DND-41 (cell line): Measurements from ENCODE around the gene B4GALT3.

ENCODE experiments used
- ATAC-seq: fragments of 200-7000 bp; cut with Tn5 transposase; 3 replicates; pipeline ENCODE4 v1.9.1; 2021; ENCODE audit warnings: low read depth; ENCODE audit not compliant: insufficient read depth
- DNase-seq: peaks from one replicate; pipeline ENCODE4 v3.0.0-alpha.2; 2020
- H2AFZ ChIP-seq: 2 replicates; pipeline ENCODE4 v1.6.0; 2012; ENCODE audit warnings: low read depth, low read length
- H3K27ac ChIP-seq: 2 replicates; pipeline ENCODE4 v1.5.1; 2012; ENCODE audit warnings: low read length, inconsistent platforms
- H3K27me3 ChIP-seq: fragments of 200-600 bp; sonication (generic); 2 replicates; pipeline ENCODE4 v1.6.0; 2012; ENCODE audit warnings: low read length, mild to moderate bottlenecking, inconsistent platforms; ENCODE audit not compliant: insufficient read depth, poor library complexity
- H3K36me3 ChIP-seq: 2 replicates; pipeline ENCODE4 v1.5.1; 2012; ENCODE audit warnings: low read length, inconsistent platforms; ENCODE audit not compliant: insufficient read depth
- H3K4me1 ChIP-seq: 2 replicates; pipeline ENCODE4 v1.5.1; 2012; ENCODE audit warnings: mild to moderate bottlenecking, low read length; ENCODE audit not compliant: insufficient read depth
- H3K4me2 ChIP-seq: 2 replicates; pipeline ENCODE4 v1.6.0; 2012; ENCODE audit warnings: mild to moderate bottlenecking, moderate library complexity, low read length, inconsistent platforms; ENCODE audit not compliant: insufficient read depth
- H3K4me3 ChIP-seq, 2 experiments: fragments of 200-600 bp in 1 of 2; shearing (Covaris generic) in 1 of 2; 2 replicates each; pipeline ENCODE4 v1.5.1; 2012 to 2016; ENCODE audit warnings: inconsistent platforms in 2 of 2, low read length in 2 of 2, mild to moderate bottlenecking in 2 of 2, low read depth in 1 of 2, moderate library complexity in 1 of 2
- H3K79me2 ChIP-seq: 2 replicates; pipeline ENCODE4 v1.6.0; 2012; ENCODE audit warnings: low read length, inconsistent platforms; ENCODE audit not compliant: insufficient read depth
- H3K9ac ChIP-seq: 2 replicates; pipeline ENCODE4 v1.6.0; 2012; ENCODE audit warnings: low read depth, mild to moderate bottlenecking, inconsistent platforms, low read length, moderate library complexity
- H3K9me3 ChIP-seq: 2 replicates; pipeline ENCODE4 v1.5.1; 2012; ENCODE audit warnings: low read length, moderate library complexity, mild to moderate bottlenecking, inconsistent platforms; ENCODE audit not compliant: insufficient read depth, severe bottlenecking
- H4K20me1 ChIP-seq: 2 replicates; pipeline ENCODE4 v1.6.0; 2012; ENCODE audit warnings: low read length; ENCODE audit not compliant: insufficient read depth
- CTCF ChIP-seq: IDR thresholded peaks from 2 replicates; pipeline ENCODE4 v1.5.1; 2012; ENCODE audit warnings: borderline replicate concordance, low read length, moderate library complexity, mild to moderate bottlenecking; ENCODE audit not compliant: poor library complexity, severe bottlenecking; ENCODE audit errors: extremely low read depth
- EZH2 ChIP-seq: IDR thresholded peaks from 3 replicates; pipeline ENCODE4 v1.6.1; 2012; ENCODE audit warnings: borderline replicate concordance, low read depth, mild to moderate bottlenecking, moderate library complexity, low read length, inconsistent platforms; ENCODE audit not compliant: severe bottlenecking

Gene B4GALT3

GRCh38 chr1:161209790-161210409, 32.6 kb upstream of the B4GALT3 start:
- no peak overlapping the region for H2AFZ ChIP-seq
- ATAC-seq, result peak; percentile 89
- no peak overlapping the region for H3K4me2 ChIP-seq
- TF ChIP-seq EZH2 (no peak), CTCF (peak; percentile 91)
- peaks cover 92% of the 10 kb centered on the region for H3K36me3 ChIP-seq
- H3K4me1 ChIP-seq, result no peaks in the 10 kb centered on the region
- H3K9me3 ChIP-seq, result no peaks in the 10 kb centered on the region
- no peak overlapping the region for H3K9ac ChIP-seq
- H3K27ac ChIP-seq, result no peak overlapping the region
- no peaks in the 10 kb centered on the region for H4K20me1 ChIP-seq
- peaks cover 10% of the 10 kb centered on the region for H3K79me2 ChIP-seq
- DNase-seq, result peak; percentile 73
- H3K27me3 ChIP-seq, result no peaks in the 10 kb centered on the region
- H3K4me3 ChIP-seq, result no peak overlapping the region

DNA sequence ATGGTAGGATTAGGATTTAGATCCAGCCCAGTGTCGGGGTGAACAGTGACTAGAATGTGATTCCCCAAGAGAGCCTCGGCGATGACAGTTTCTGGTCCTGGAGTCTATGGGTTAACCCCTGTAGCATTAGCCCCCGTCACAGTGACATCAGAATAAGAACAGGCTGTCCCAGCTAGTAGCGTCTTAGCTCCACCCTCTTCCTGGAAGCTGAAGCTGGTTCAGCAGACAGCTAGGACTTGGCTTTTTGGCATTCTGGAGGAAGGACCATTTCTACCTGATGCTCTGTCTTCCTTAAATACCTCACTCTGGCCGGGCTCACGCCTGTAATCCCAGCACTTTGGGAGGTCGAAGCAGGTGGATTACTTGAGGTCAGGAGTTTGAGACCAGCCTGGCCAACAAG, 29.9 kb upstream of the B4GALT3 start:
- no peak overlapping the region for H3K4me2 ChIP-seq
- H3K36me3 ChIP-seq, result peaks cover 82% of the 10 kb centered on the region
- no peak overlapping the region for H3K4me3 ChIP-seq
- H2AFZ ChIP-seq, result no peak overlapping the region
- no peak for TF ChIP-seq CTCF
- TF ChIP-seq EZH2, result no peak
- no peaks in the 10 kb centered on the region for H4K20me1 ChIP-seq
- H3K79me2 ChIP-seq, result peaks cover 35% of the 10 kb centered on the region
- no peak overlapping the region for H3K27ac ChIP-seq
- H3K27me3 ChIP-seq, result no peaks in the 10 kb centered on the region
- no peaks in the 10 kb centered on the region for H3K9me3 ChIP-seq
- DNase-seq (no peak), ATAC-seq (no peak)
- peaks cover 18% of the 10 kb centered on the region for H3K4me1 ChIP-seq
- no peak overlapping the region for H3K9ac ChIP-seq

DNA sequence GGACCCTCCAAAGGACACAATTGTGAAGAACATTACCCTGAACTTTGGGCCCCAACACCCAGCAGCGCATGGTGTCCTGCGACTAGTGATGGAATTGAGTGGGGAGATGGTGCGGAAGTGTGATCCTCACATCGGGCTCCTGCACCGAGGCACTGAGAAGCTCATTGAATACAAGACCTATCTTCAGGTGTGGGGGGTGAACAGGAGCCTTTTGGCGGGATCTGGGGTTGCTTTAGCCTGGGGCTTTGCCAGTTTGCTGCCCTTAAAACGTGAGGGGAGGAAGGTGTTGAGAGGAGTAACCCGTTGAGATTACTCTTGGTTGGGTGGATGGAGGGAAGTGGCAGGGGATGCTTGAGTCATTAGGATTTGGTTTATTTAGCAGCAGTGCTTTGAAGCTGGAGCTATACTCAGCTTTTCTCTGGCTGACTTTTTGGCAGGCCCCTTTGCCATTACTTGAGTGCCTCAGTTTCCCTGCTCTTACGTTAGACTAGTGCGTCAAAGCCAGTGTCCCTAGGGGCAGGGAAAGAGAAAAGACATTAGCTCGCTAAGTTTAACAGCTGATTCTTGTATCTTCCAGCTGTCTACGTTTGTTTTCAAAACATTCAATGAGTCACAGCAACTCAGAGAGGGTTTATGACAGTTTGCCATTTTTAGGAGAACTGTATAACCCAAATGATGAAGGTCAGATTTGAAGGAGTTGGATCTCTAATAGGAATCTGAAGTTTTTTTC, 29.3 kb upstream of the B4GALT3 start:
- no peak overlapping the region for H2AFZ ChIP-seq
- H3K4me1 ChIP-seq, result peaks cover 22% of the 10 kb centered on the region
- no peaks in the 10 kb centered on the region for H4K20me1 ChIP-seq
- no peaks in the 10 kb centered on the region for H3K27me3 ChIP-seq
- no peak overlapping the region for H3K4me3 ChIP-seq
- H3K4me2 ChIP-seq, result no peak overlapping the region
- H3K36me3 ChIP-seq, result peaks cover 76% of the 10 kb centered on the region
- ATAC-seq (no peak), DNase-seq (no peak)
- H3K27ac ChIP-seq, result no peak overlapping the region
- TF ChIP-seq CTCF (no peak), EZH2 (no peak)
- H3K9ac ChIP-seq, result no peak overlapping the region
- H3K79me2 ChIP-seq, result peaks cover 35% of the 10 kb centered on the region
- H3K9me3 ChIP-seq, result no peaks in the 10 kb centered on the region
